ENCODE measurements around the gene LMX1A.
A peak's percentile ranks its signal among the peaks of the same experiment; 100 is the strongest.

LMX1A gene

GRCh38 chr1:165355977-165356811 is at the start of gene LMX1A:
Gene LMX1A (minus strand): TSS chr1:165356715. CDS start chr1:165355559, 1,156 bp downstream.
- DNase-seq (ENCODE audit: low spot score): no peak

- DNase-seq (ENCODE audit: low spot score): peak; percentile 59
Measured at GRCh38 chr1:165403835-165404482, 47.4 kb upstream of the LMX1A start.

- DNase-seq (ENCODE audit: low spot score): no peak
Measured at GRCh38 chr1:165402517-165403111, 46.1 kb upstream of the LMX1A start.

GRCh38 chr1:165397944-165398343 is 41.4 kb upstream of the LMX1A start:
- no peak for DNase-seq (ENCODE audit: low spot score)

- DNase-seq (ENCODE audit: low spot score): no peak
Measured at GRCh38 chr1:165395901-165396300, 39.4 kb upstream of the LMX1A start.

GRCh38 chr1:165395478-165395877 is 39.0 kb upstream of the LMX1A start:
- peak; percentile 38 for DNase-seq (ENCODE audit: low spot score)

DNA sequence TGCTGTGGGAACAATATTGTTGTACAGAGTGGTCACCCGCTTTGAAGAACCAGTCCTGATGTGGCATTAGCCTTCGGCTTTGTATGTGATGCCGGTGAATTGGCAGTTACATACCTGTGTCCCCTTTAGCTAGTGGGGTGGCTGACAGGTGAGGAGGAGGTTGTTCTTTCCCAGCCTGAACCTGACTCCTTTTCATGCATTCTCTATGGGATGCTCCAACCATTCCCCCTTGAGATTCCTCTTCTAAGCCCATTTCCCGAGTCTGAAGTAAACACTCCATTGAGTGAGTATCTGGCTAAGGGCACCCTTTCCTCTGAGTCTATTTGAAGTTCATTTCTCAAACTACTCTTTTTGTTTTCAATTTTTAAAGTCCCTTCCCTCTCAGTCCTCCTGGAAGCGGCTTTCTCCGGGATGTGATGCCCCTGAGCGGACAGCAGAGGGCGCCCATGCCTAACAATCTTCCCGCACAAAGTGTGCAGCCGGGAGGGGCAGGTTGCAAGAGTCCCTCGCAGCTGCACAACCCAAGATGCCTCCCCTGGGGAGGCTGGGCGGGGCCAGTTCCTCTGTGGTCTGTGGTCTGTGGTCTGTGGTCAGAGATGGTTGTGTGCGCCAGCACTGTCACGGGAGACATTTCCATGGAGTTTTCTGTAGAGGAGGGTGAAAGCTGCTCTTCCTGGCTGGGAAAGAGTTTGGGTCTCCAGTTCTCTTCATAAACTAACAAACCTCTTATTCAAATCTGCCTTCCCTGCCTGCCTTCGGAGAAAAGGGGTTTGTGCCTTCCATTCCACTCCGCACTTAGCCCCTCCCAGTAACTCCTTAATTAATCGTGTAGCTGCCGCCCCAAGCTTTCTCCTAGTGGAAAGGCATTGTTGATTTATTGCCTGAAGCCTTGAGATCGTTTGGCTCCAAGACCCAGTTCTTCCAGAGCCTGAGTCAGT is 36.4 kb upstream of the LMX1A start:
- peak; percentile 97 for DNase-seq (ENCODE audit: low spot score)

- DNase-seq (ENCODE audit: low spot score): no peak
Measured at GRCh38 chr1:165389609-165390008, 33.1 kb upstream of the LMX1A start.

GRCh38 chr1:165387961-165388360 is 31.4 kb upstream of the LMX1A start:
- DNase-seq (ENCODE audit: low spot score): no peak

DNA sequence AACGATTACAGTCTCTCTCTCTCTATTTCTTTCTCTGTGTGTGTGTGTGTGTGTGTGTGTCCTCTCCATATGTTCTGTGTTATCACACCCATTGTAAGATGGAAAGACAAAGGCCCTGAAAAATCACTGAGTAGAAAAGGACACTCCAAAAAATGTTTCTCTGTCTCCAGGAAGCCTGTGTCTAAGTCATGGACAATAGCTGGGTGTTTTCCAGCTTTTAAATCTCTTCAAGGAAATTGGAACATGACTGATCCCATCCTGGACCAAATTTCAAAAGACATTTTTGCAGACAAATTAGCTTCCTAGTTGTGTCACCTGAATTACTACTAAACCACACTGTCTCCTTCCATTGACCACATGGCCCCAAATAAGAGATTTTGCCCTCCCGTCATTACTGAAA is 31.0 kb upstream of the LMX1A start:
- no peak for DNase-seq (ENCODE audit: low spot score)

DNA sequence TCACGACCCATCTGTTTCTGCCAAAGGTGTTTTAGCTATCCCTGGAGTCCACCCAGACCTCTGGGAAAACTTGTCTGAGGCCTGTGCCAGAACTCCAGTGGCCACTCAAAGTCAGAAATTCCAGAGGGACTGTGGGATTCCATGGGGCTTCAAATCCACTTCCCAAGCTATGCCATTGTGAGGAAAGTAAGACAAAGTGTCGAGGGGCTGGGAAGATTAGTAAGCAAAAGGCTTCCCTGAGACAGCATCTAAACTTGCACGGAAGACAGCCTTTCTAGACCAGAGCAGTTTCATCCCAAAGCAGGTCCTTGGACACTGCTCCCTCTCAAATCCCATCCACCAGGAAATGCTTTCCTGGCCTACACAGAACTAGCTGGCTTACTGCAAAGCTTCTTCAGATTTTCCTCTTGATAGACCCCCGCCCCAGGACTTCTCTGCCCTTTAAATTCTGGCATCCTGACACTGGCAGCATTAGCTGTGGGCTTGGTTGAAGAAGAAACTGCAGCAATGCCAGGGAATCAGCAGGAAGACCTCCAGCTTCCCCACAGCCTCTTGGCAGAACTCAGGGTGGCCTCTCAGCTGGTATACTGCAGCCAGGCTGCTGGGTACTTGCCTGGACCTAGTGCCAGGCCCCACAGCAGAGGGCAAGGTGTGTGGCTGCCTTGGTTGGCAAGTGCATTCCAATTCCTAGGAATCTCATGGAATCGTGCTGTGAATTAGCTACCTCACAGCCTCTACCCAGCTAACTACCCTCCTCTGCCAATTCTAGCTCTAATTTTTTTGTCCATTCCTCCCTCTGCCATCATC is 27.3 kb upstream of the LMX1A start:
- DNase-seq (ENCODE audit: low spot score): no peak

DNA sequence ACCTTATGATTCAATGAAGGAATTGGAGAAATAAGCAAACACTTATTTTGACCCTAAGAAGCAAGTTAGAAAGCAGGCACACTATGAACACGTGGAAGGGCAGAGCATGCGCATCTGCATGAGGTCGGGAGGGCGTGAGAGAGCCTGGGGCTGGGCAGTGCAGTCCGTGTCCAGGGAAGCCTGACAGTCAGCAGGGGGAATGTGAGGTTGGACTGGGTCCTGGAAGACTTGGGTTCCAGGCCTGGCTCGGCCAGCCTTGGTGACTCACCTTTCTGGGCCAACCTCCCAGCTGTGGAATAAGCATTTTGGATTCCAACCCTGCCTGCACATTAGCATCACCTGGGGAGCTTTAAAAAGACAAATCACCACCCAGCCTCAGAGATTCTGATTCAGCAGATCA is 26.6 kb upstream of the LMX1A start:
- no peak for DNase-seq (ENCODE audit: low spot score)

DNA sequence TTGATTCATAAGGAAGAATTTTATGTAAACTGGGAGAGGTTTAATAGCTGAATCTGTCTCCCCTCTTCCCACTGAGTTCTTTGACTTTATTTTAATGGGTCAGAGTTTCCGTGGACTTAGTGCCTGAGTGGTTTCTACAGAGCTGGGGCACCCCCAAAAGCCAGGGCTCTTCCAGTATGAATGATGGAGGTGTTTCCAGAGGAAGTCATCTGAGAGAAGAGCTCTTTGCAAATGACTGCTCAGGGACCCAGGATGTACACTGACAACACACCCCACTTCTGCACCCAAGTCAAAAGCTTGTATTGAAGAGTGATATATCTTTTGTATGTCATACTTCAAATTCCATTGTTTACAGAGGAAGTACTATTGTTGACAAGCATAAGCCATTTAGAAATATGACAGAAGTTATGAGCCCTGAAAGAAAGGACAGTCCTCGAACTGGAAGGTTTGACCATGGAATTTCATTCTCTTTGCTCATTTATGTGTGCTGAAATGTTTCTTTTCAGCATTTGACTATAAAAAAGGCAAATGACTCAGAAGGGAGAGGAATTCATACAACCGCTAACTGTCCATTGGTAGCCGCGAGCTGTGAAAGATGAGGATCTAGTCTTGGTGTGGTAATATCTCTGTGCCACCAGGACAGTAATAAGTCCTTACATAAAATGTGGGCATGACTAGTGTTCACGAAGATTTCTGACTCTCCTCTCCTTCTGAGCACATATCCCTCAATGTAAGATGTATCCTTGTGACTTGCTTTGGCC is 25.4 kb upstream of the LMX1A start:
- no peak for DNase-seq (ENCODE audit: low spot score)

- DNase-seq (ENCODE audit: low spot score): no peak
Measured at GRCh38 chr1:165376811-165377311, 20.3 kb upstream of the LMX1A start.

- DNase-seq (ENCODE audit: low spot score): no peak
Measured at GRCh38 chr1:165376041-165376810, 19.7 kb upstream of the LMX1A start.

GRCh38 chr1:165375623-165376022 is 19.1 kb upstream of the LMX1A start:
- no peak for DNase-seq (ENCODE audit: low spot score)

DNA sequence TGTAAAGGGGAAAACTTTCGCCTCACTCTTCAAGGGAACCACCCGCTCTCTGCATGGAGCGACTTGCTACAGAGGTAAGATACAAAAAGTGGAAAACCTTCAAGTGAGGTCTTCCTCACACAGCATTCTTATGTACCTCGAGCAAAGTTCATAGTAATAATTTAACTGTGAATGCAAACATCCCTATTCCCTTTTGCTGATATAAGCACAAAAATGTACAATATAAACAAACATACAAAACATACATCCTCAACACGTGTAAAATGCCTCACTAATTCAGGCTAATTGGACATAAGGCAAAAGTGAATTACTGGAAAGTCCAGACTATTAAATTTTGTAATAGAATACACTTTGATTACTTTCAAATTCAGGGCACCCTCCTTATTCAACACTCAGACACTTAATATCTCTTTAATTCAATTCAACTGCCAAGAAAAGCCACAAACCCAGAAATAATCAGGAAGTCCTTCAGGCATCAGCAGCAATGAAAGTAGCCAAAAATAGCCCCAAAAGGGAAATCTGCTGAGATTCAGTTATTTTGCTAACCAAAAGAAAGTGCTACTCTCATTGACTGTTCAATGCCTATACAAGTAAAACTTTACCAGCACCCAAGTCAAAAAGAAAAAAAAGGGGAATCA is 15.2 kb upstream of the LMX1A start:
- no peak for DNase-seq (ENCODE audit: low spot score)

DNA sequence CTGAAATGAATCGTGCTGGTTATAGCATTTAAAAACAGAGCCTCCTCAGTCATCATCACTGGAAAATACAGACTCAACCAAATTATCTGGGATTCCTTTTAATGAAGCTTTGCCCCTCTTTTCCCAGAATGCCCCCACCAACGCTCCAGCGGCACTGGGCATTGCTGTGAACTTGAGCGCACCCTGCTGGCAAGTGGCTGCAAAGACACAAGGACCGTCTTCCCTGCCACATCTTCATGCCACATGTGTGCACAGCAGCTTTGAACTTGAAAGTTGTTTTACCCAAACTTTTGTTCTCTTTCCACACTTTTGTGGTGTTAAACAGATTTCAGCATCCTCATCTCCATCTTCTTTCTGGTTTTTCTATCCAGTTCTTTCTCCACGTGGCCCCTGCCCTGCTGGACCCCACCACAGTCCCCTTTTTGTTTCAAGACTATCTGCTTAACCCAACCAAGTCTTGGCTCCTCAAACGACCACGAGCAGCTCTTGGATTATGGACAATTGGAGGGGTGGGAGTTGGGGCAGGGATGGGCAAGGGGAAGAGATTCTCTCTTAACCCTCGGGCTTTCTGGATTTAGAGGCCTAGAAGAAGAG is 12.8 kb upstream of the LMX1A start:
- peak; percentile 72 for DNase-seq (ENCODE audit: low spot score)
